Measurements from ENCODE around the gene YOD1.

GRCh38 chr1:207014728-207015127 is 36.3 kb downstream of the YOD1 start:
- TF ChIP-seq EZH2 (IDR thresholded peaks at IDR 0.05; ENCODE audit: borderline replicate concordance, low read depth, low read length, severe bottlenecking): no peak
- no peak for TF ChIP-seq CTCF (IDR thresholded peaks at IDR 0.05; ENCODE audit: extremely low read depth in 1 of 2, insufficient read depth in 1 of 2, low read depth in 1 of 2, low read length in 2 of 2)
- no peak for TF ChIP-seq POLR2A (IDR thresholded peaks at IDR 0.05; ENCODE audit: low read depth, low read length)
- no peak for TF ChIP-seq MAX (IDR thresholded peaks at IDR 0.05; ENCODE audit: insufficient read depth, insufficient read length)
- no peak for TF ChIP-seq POLR2AphosphoS5 (IDR thresholded peaks at IDR 0.05; ENCODE audit: insufficient read depth, low read depth, low read length)
- no peak for TF ChIP-seq FOS (IDR thresholded peaks at IDR 0.05; ENCODE audit: borderline replicate concordance, insufficient read depth, low read length)
- no peak for TF ChIP-seq GATA2 (IDR thresholded peaks at IDR 0.05; ENCODE audit: insufficient read depth, insufficient read length, low read depth, low read length)
- TF ChIP-seq JUN (IDR thresholded peaks at IDR 0.05; ENCODE audit: borderline replicate concordance, insufficient read depth, insufficient read length, low read depth): no peak
